Peyer's patch (tissue), 4 donors: Measurements from ENCODE around the gene SCAMP4. TPM values are rescaled to one million over a fixed set of nuclear protein-coding genes. Genes with fewer than 3 reads are reported as not detected.
"Not testable (repeated sequence)": the region's sequence is repeated elsewhere in the genome, so short reads cannot be mapped to it uniquely, and the experiment has no call there.

ENCODE experiments used
- DNase-seq, 3 donors: peaks; one replicate each; pipeline ENCODE4 v3.0.0-alpha.2; 2017 to 2019
- H3K27ac ChIP-seq, 4 donors: fragments of 200-600 bp; sonication (generic); one replicate each; pipeline ENCODE4 v1.5.1; 2016 to 2019
- H3K27me3 ChIP-seq, 2 donors: fragments of 200-600 bp; sonication (generic); one replicate each; pipeline ENCODE4 v1.5.1; 2019
- H3K36me3 ChIP-seq, 3 donors: fragments of 200-600 bp; sonication (generic); one replicate each; pipeline ENCODE4 v1.5.1; 2016 to 2019
- H3K4me1 ChIP-seq, 4 donors: fragments of 200-600 bp; sonication (generic); one replicate each; pipeline ENCODE4 v1.5.1; 2016 to 2019
- H3K4me3 ChIP-seq, 4 donors: fragments of 200-600 bp; sonication (generic); 1 replicate in 3 of 4; 2 replicates in 1 of 4; pipeline ENCODE4 v1.5.1; 2016 to 2019; ENCODE audit warnings: mild to moderate bottlenecking in 1 of 4
- H3K9me3 ChIP-seq, 4 donors: fragments of 200-600 bp; sonication (generic); one replicate each; pipeline ENCODE4 v1.5.1; 2016 to 2019; ENCODE audit warnings: mild to moderate bottlenecking in 1 of 4
- POLR2A ChIP-seq, 2 donors: fragments of 450-650 bp; IDR thresholded peaks; one replicate each; pipeline ENCODE4 v1.5.1; 2017; ENCODE audit warnings: antibody characterized with exemption in 2 of 2, mild to moderate bottlenecking in 2 of 2, moderate library complexity in 2 of 2
- total RNA-seq, 4 donors: library from RNA; depleted of rRNA; stranded (reverse); fragments of >200 nt; gene quantifications; one replicate each; pipeline ENCODE4 v1.1.0, GENCODE V29; 2016
- TF ChIP-seq, protein P1 (sequence below), 6 experiments: fragments of 450-650 bp in 4 of 6; fragments of 200-600 bp in 2 of 6; sonication (generic) in 1 of 6; IDR thresholded peaks; one replicate each; pipeline ENCODE4 v1.5.1; 2017 to 2019; ENCODE audit warnings: antibody characterized with exemption in 6 of 6, mild to moderate bottlenecking in 3 of 6, moderate library complexity in 1 of 6

The SCAMP4 gene
- total RNA-seq, 4 donors from 2014 or later = 45.4 to 62.6 (median 57.0) TPM

DNA sequence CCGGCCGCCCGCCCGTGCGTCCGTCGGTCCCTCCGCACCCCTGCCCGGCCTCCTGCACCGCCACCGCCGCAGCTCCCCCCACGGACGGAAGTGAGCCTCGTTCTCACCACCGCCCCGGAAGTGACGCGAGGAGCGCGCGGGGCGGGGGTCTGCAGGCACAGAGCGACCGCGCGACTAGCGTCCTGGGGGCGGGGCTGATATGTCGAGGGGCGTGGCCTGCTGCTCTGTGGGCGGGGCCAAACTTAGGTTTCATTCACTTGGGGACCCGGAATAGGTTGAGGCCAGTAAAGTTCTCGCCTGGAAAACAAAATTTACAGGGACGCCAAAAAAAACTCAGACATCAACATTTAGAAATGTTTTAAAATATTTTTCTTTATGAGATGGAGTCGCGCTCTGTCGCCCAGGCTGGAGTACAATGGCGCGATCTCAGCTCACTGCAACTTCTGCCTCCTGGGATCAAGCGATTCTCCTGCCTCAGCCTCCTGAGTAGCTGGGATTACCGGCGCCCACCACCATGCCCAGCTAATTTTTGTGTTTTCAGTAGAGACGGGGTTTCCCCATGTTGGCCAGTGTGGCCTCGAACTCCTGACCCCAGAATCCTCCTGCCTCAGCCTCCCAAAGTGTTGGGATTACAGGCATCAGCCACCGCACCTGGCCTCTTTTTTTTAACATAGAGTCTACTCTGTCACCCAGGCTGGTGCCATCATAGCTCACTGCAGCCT lies 19.6 kb upstream of the SCAMP4 start, which contains the start of gene ABHD17A:
Gene ABHD17A (minus strand): TSS at position 99 of the 722 bp plus-strand sequence. CDS start 3,930 bp downstream, outside the sequence.
- DNase-seq = peak; percentile 95 to 98 (median 96)
- H3K9me3 ChIP-seq, H3K27me3 ChIP-seq, H3K36me3 ChIP-seq: not testable (repeated sequence)
- Histone ChIP-seq H3K27ac (peak within 1 kb of the TSS; percentile 79 to 95 (median 89)), H3K4me1 (peaks cover 0 to 42% (median 23%) of the 10 kb centered on the region in 4 donors), H3K4me3 (peak within 1 kb of the TSS; percentile 80 to 99 (median 89))
- peak; percentile 50 to 83 for TF ChIP-seq POLR2A (IDR thresholded peaks at IDR 0.05)

DNA sequence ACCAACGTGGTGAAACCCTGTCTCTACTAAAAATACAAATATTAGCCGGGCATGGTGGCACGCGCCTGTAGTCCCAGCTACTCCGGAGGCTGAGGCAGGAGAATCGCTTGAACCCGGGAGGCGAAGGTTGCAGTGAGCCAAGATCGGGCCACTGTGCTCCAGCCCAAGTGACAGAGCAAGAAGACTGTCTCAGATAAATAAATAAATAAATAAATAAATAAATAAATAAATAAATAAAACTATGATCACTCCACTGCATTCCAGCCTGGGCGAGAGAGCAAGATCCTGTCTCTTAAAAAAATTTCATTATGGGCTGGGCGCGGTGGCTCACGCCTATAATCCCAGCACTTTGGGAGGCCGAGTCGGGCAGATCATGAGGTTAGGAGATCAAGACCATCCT lies 18.8 kb upstream of the SCAMP4 start:
- not testable (repeated sequence) for DNase-seq, H3K36me3 ChIP-seq, H3K9me3 ChIP-seq, H3K27me3 ChIP-seq, H3K27ac ChIP-seq, H3K4me3 ChIP-seq
- peaks cover 0 to 35% (median 23%) of the 10 kb centered on the region in 4 donors for H3K4me1 ChIP-seq

DNA sequence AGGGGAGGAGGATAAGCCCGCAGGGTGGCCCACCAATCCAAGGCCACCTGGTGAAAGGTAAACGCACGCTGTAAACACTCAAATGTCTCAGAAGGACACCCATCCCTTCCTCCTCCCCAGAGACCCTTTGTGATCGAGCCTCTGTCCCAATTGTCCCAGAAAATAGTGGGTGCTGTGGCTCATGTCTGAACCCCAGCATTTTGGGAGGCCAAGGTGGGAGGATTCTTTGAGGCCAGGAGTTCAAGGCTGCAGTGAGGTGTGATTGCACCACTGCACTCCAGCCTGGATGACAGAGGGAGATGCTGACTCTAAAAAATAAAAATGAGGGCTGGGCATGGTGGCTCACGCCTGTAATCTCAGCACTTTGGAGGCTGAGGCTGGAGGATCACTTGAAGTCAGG lies 16.8 kb upstream of the SCAMP4 start:
- Histone ChIP-seq H3K36me3 (no peaks in the 10 kb centered on the region), H3K4me3 (no peak overlapping the region), H3K27ac (no peak overlapping the region), H3K4me1 (peaks cover 0 to 16% (median 10%) of the 10 kb centered on the region in 4 donors), H3K27me3 (no peaks in the 10 kb centered on the region), H3K9me3 (no peaks in the 10 kb centered on the region)
- TF ChIP-seq POLR2A (IDR thresholded peaks at IDR 0.05) = no peak
- TF ChIP-seq, protein P1, sequence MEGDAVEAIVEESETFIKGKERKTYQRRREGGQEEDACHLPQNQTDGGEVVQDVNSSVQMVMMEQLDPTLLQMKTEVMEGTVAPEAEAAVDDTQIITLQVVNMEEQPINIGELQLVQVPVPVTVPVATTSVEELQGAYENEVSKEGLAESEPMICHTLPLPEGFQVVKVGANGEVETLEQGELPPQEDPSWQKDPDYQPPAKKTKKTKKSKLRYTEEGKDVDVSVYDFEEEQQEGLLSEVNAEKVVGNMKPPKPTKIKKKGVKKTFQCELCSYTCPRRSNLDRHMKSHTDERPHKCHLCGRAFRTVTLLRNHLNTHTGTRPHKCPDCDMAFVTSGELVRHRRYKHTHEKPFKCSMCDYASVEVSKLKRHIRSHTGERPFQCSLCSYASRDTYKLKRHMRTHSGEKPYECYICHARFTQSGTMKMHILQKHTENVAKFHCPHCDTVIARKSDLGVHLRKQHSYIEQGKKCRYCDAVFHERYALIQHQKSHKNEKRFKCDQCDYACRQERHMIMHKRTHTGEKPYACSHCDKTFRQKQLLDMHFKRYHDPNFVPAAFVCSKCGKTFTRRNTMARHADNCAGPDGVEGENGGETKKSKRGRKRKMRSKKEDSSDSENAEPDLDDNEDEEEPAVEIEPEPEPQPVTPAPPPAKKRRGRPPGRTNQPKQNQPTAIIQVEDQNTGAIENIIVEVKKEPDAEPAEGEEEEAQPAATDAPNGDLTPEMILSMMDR (IDR thresholded peaks at IDR 0.05) = no peak
- no peak for DNase-seq

DNA sequence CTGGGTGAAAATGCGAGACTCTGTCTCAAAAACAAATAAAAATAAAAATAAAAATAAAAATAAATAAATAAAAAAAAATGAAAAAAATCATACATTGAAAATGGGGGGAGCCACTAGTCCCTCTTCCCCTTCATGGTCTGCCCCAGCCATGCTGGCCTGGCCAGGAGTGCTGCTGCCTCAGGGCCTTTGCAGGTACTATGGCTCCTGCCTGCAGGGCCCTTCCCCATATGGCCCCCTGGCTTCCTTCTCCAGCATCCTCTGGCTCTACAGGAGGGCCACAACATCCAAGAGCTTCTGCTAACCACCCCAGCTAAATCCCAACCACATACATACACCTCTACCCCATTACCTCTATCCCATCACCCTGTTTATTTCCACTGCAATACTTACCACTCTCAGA lies 15.3 kb upstream of the SCAMP4 start:
- Histone ChIP-seq H3K36me3 (no peaks in the 10 kb centered on the region), H3K27ac (no peak overlapping the region), H3K4me1 (peaks cover 0 to 4% (median under 1%) of the 10 kb centered on the region in 4 donors), H3K27me3 (no peaks in the 10 kb centered on the region), H3K4me3 (no peak overlapping the region), H3K9me3 (no peaks in the 10 kb centered on the region)
- DNase-seq = no peak
- TF ChIP-seq, protein P1 (IDR thresholded peaks at IDR 0.05) = no peak
- no peak for TF ChIP-seq POLR2A (IDR thresholded peaks at IDR 0.05)

DNA sequence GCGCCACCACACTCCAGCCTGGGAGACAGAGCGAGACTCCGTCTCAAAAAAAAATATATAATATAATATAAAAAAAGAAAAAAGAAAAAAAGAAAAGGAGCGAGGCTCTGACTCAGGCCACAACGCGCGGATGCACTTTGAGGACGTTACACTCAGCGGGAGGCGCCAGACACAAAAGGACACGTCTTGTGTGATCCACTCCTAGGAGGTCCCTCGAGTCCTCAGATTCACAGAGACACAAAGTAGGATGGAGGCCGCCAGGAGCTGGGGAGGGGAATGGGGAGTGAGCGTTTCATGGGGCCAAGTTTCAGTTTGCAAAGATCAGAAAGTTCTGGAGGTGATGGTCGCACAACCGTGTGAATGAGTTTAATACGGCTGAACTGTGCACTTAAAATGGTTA lies 11.4 kb upstream of the SCAMP4 start:
- TF ChIP-seq POLR2A (IDR thresholded peaks at IDR 0.05) = no peak
- TF ChIP-seq, protein P1 (IDR thresholded peaks at IDR 0.05) = no peak
- no peak for DNase-seq
- no peaks in the 10 kb centered on the region for H3K9me3 ChIP-seq
- no peak overlapping the region for H3K4me3 ChIP-seq
- H3K27ac ChIP-seq = no peak overlapping the region
- H3K27me3 ChIP-seq = no peaks in the 10 kb centered on the region
- no peaks in the 10 kb centered on the region for H3K36me3 ChIP-seq
- peaks cover 0 to 19% (median 14%) of the 10 kb centered on the region in 4 donors for H3K4me1 ChIP-seq

DNA sequence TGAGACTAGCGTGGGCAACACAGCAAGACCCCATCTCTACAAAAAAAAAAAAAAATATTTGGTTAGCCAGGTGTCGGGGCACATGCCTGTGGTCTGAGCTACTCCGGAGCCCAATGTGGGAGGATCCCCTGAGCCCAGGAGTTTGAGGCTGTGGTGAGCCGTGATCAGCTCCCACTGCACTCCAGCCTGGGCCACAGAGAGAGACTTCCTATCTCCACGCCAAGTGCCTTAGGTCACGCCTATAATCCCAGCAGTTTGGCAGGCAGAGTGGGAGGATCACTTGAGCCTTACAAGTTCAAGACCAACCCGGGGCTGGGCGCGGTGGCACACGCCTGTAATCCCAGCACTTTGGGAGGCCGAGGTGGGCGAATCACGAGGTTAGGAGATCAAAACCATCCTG lies 8.7 kb upstream of the SCAMP4 start:
- no peaks in the 10 kb centered on the region for H3K36me3 ChIP-seq
- H3K9me3 ChIP-seq = no peaks in the 10 kb centered on the region
- H3K4me3 ChIP-seq = peak overlapping the region in 1 of 4 donors; percentile 6
- DNase-seq = no peak
- H3K4me1 ChIP-seq = peaks cover 0 to 19% (median 14%) of the 10 kb centered on the region in 4 donors
- TF ChIP-seq POLR2A (IDR thresholded peaks at IDR 0.05) = no peak
- TF ChIP-seq, protein P1 (IDR thresholded peaks at IDR 0.05) = no peak
- H3K27ac ChIP-seq = peak overlapping the region in 3 of 4 donors; percentile 64 to 75 (median 68)
- no peaks in the 10 kb centered on the region for H3K27me3 ChIP-seq
